GM06990 (cell line): ENCODE data around the gene GSE1.

Experiments used
- DNase-seq: peaks from one replicate; pipeline ENCODE4 v3.0.0-alpha.2; 2011; ENCODE audit not compliant: insufficient read length; ENCODE audit errors: extremely low read depth
- H3K27me3 ChIP-seq: replicated peaks from 2 replicates; pipeline ENCODE4 v1.6.0; 2011; ENCODE audit warnings: low read length; ENCODE audit not compliant: control insufficient read depth, insufficient read depth
- H3K36me3 ChIP-seq: 2 replicates; pipeline ENCODE4 v1.5.1; 2011; ENCODE audit warnings: low read length; ENCODE audit not compliant: control insufficient read depth, insufficient read depth
- H3K4me3 ChIP-seq: replicated peaks from 2 replicates; pipeline ENCODE4 v1.5.1; 2011; ENCODE audit warnings: low read depth, mild to moderate bottlenecking, control low read depth, low read length
- TF ChIP-seq, protein P1 (sequence below): IDR thresholded peaks from 2 replicates; pipeline ENCODE4 v1.5.1; 2011; ENCODE audit warnings: low read length, control low read depth, mild to moderate bottlenecking, inconsistent platforms; ENCODE audit not compliant: insufficient read depth, poor library complexity, severe bottlenecking

Gene GSE1

DNA sequence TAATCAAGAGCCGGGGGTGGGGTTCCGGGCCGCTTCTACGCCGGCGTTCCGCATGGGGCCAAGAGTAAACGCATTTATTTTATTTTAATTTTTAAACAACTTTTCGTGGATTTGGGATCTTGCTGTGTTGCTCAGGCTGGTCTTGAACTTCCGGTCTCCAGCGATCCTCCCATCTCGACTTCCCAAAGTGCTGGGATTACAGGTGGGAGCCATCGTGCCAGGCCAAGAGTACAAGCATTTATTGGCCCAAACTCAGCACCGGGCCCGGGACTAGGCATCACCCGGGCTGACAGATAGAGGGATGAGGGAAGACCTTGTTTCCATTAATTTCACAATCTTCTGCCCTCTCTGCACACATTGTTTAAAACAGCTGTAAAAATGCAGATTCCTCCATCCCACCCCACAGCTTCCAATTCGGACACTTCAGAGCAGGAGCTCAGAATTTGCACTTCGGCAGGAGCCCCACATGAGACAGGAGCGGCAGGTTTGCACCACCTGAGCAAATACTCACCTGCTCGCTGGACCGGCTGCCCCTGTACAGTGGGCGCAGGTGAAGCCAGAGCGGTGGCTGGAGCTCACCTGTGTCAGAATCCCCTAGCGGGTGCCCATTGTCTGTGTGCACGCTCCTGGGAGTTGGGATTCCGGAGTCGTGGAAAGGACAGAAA lies 76.3 kb downstream of the GSE1 start:
- H3K36me3 ChIP-seq = no peaks in the 10 kb centered on the region
- H3K4me3 ChIP-seq = peak overlapping the region; percentile 53
- TF ChIP-seq, protein P1, sequence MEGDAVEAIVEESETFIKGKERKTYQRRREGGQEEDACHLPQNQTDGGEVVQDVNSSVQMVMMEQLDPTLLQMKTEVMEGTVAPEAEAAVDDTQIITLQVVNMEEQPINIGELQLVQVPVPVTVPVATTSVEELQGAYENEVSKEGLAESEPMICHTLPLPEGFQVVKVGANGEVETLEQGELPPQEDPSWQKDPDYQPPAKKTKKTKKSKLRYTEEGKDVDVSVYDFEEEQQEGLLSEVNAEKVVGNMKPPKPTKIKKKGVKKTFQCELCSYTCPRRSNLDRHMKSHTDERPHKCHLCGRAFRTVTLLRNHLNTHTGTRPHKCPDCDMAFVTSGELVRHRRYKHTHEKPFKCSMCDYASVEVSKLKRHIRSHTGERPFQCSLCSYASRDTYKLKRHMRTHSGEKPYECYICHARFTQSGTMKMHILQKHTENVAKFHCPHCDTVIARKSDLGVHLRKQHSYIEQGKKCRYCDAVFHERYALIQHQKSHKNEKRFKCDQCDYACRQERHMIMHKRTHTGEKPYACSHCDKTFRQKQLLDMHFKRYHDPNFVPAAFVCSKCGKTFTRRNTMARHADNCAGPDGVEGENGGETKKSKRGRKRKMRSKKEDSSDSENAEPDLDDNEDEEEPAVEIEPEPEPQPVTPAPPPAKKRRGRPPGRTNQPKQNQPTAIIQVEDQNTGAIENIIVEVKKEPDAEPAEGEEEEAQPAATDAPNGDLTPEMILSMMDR = no peak
- no peaks in the 10 kb centered on the region for H3K27me3 ChIP-seq
- no peak for DNase-seq

DNA sequence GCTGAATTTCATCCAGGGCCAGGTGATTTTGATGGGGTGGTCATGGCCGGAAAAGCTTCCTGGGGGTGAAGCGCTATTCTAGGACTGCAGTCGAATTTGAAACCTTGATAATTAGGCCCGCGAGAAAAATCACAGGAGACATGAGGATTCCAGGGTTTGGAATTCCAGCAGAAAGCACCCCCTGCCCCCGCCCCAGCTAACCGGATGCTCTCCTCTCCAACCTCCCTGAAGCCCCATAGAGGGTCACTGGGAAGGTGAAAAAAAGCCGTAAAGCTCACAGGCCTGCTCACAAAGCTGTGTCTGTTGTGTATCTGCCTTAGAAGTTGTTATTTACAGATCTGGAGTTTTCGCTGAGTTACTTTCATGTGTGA lies 76.8 kb downstream of the GSE1 start:
- no peak overlapping the region for H3K4me3 ChIP-seq
- TF ChIP-seq, protein P1 = no peak
- H3K27me3 ChIP-seq = no peaks in the 10 kb centered on the region
- no peaks in the 10 kb centered on the region for H3K36me3 ChIP-seq
- no peak for DNase-seq

DNA sequence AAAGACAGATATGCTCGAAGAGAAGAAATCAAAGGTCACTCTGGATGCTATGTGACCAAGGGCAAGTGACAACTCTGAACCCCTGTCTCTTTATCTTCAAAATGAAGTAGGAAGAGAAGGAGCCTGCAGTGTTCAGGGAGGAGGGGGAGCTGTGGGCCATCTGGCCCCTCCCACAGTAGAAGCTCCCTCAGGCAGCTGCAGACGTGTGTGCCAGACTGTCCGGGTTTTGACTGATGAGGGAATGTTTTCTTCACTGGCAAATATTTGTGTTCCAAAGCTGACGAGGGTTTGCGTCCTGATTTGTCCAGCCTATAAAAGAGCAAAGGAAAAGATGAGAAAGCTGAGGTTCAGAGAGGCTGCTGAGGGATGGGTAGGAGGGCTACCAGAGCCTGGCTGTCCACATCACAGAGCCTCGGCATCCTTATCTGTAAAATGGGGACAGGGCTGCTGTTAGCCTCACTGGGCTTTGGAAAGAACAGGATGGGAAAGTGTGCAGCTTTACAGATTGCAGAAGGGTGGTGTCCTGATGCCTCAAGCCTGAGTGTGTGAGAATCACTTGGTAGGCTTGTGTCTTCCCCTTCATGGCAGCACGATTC lies 77.4 kb downstream of the GSE1 start:
- Histone ChIP-seq H3K36me3 (no peaks in the 10 kb centered on the region), H3K27me3 (no peaks in the 10 kb centered on the region; the same call in 1 of the 2 replicates), H3K4me3 (no peak overlapping the region)
- DNase-seq = no peak
- TF ChIP-seq, protein P1 = no peak

DNA sequence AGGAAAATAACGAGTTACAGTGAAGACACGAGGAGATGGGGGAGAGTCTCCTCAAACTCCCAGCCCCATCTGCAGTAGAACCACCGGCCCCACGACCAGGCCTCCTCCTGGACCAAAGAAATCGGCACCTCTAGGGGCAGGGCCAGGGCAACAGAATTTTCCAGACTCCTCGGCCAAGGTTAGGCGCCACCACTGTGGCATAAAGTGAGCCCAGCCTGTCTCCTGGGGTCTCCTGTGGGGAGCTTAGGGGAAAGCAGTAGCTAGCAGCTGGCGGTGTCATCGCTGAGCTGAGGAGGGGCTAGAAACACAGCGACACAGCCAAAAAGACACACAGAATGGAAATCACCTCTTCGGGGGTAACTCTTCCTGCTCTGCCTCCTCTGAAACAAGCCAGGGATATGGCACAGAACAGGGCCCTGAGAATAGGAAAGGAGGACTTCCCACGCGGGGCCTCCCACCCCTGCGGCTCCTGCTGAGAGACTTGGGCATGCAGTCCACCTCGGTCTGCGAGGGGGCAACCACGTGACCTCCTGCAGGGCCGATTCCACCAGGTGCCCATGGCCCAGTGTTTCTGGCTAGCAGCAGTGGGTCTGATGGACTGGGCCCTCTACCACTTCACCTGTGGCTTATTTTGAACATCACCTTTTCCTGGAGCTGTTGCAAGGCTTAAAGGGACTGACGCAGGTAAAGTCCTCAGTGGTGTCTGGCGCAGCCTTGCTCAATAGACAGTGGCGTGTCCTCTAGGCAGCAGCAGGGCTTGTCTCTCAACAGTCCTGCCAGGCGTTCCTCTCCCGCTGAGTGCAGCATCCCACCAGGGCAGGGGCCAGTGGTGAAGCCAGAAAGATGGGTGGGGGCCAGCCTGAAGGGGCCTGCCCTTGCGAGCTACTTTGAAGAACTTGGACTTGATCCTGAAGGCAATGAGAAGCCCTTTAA lies 82.3 kb downstream of the GSE1 start:
- Histone ChIP-seq H3K4me3 (no peak overlapping the region), H3K27me3 (no peaks in the 10 kb centered on the region; the same call in 1 of the 2 replicates), H3K36me3 (no peaks in the 10 kb centered on the region)
- TF ChIP-seq, protein P1 = no peak
- DNase-seq = no peak

DNA sequence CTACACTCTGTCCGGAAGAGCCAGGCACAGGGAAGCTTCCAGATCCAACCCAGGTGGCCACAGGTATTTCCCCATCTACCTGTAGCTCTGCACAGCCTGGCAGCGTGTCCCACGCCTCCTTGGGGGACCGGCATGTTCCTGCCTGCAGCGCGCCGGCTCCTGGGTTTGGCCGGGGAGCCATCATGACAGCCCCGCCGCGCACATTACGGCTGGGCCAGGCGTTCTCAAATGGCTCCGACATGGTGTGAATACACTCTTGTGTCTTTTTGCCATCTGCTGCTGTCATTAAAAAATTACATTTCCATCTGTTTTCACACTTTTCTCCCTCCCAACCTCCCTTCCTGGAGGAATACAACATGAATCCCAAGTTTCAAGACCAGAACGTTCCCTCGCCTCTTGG lies 83.7 kb downstream of the GSE1 start:
- H3K27me3 ChIP-seq = no peaks in the 10 kb centered on the region; the same call in 1 of the 2 replicates
- DNase-seq = no peak
- H3K36me3 ChIP-seq = no peaks in the 10 kb centered on the region
- no peak overlapping the region for H3K4me3 ChIP-seq
- TF ChIP-seq, protein P1 = no peak
